OCI-LY1 (cell line): Measurements from ENCODE around the gene PTPN6.

Experiments used
- H2AFZ ChIP-seq: fragments of 200-600 bp; sonication (generic), shearing (Covaris generic); 2 replicates; pipeline ENCODE4 v1.6.0; 2014; ENCODE audit warnings: antibody characterized with exemption, mild to moderate bottlenecking, low read length
- H3F3A ChIP-seq: fragments of 200-600 bp; sonication (generic), shearing (Covaris generic); 2 replicates; pipeline ENCODE4 v1.6.0; 2014; ENCODE audit warnings: mild to moderate bottlenecking, antibody characterized with exemption, low read length, moderate library complexity; ENCODE audit not compliant: insufficient read depth
- H3K27ac ChIP-seq: fragments of 200-600 bp; sonication (generic); 2 replicates; pipeline ENCODE4 v1.5.1; 2014; ENCODE audit warnings: low read length, mixed run types, mild to moderate bottlenecking, low read depth; ENCODE audit not compliant: poor library complexity, severe bottlenecking
- H3K27me3 ChIP-seq: fragments of 200-600 bp; sonication (generic); 2 replicates; pipeline ENCODE4 v1.6.0; 2014; ENCODE audit warnings: antibody characterized with exemption, mild to moderate bottlenecking, low read length, moderate library complexity; ENCODE audit not compliant: insufficient read depth
- H3K36me3 ChIP-seq: fragments of 200-600 bp; sonication (generic); 2 replicates; pipeline ENCODE4 v1.6.1; 2014; ENCODE audit warnings: mild to moderate bottlenecking, antibody characterized with exemption, low read length, moderate library complexity, mixed read lengths; ENCODE audit not compliant: insufficient read depth
- H3K4me1 ChIP-seq: fragments of 200-600 bp; sonication (generic); 2 replicates; pipeline ENCODE4 v1.5.1; 2014; ENCODE audit warnings: mild to moderate bottlenecking, low read length, moderate library complexity; ENCODE audit not compliant: insufficient read depth, severe bottlenecking
- H3K4me2 ChIP-seq: fragments of 200-600 bp; sonication (generic), shearing (Covaris generic); 2 replicates; pipeline ENCODE4 v1.6.1; 2014; ENCODE audit warnings: low read length
- H3K4me3 ChIP-seq: fragments of 200-600 bp; sonication (generic); 2 replicates; pipeline ENCODE4 v1.5.1; 2014; ENCODE audit warnings: low read length, low read depth, mild to moderate bottlenecking, mixed read lengths; ENCODE audit not compliant: poor library complexity, severe bottlenecking
- H3K79me2 ChIP-seq: fragments of 200-600 bp; shearing (Covaris generic); 2 replicates; pipeline ENCODE4 v1.6.1; 2016; ENCODE audit warnings: mixed run types, low read length, mixed read lengths; ENCODE audit not compliant: insufficient read depth
- H3K9ac ChIP-seq: fragments of 200-600 bp; sonication (generic), shearing (Covaris generic); 2 replicates; pipeline ENCODE4 v1.6.1; 2014; ENCODE audit warnings: mild to moderate bottlenecking, low read length, mixed read lengths
- H3K9me2 ChIP-seq: fragments of 200-600 bp; sonication (generic), shearing (Covaris generic); 2 replicates; pipeline ENCODE4 v1.6.1; 2014; ENCODE audit warnings: low read depth, mild to moderate bottlenecking, low read length, mixed read lengths
- H3K9me3 ChIP-seq: fragments of 200-600 bp; shearing (Covaris generic); 2 replicates; pipeline ENCODE4 v1.6.1; 2014; ENCODE audit warnings: low read length, mixed read lengths
- H4K20me1 ChIP-seq: fragments of 200-600 bp; sonication (generic), shearing (Covaris generic); 2 replicates; pipeline ENCODE4 v1.6.0; 2016; ENCODE audit warnings: mild to moderate bottlenecking, low read length; ENCODE audit not compliant: insufficient read depth
- EZH2 ChIP-seq: fragments of 200-600 bp; sonication (generic), shearing (Covaris generic); IDR thresholded peaks from 2 replicates; pipeline ENCODE4 v1.8.0; 2017; ENCODE audit warnings: borderline replicate concordance, mixed run types, mild to moderate bottlenecking, antibody characterized with exemption, low read length, moderate library complexity, mixed read lengths
- TF ChIP-seq, protein P1 (sequence below): fragments of 200-600 bp; sonication (generic), shearing (Covaris generic); IDR thresholded peaks from 2 replicates; pipeline ENCODE4 v1.5.1; 2017; ENCODE audit warnings: mild to moderate bottlenecking, antibody characterized with exemption, low read length, moderate library complexity, mixed read lengths

PTPN6 gene

DNA sequence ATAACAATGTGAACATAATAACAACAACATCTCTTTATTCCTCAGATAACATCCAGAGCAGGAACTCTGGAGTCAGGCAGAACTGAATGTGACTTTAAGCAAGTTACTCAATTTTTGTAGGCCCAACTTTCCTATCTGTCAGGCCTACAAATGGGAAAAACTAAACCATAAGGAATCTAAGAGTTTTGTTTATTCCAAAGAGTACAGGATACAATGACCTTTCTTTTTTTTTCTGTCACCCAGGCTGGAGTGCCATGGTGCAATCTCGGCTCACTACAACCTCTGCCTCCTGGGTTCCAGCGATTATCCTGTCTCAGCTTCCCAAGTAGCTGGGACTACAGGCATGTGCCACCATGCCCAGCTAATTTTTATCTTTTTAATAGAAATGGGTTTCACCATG lies 57.7 kb downstream of the PTPN6 start:
- H3K36me3 ChIP-seq: peaks cover 29% of the 10 kb centered on the region; the same call in 1 of the 2 replicates
- H3K4me3 ChIP-seq: no peak overlapping the region
- no peaks in the 10 kb centered on the region for H3K27me3 ChIP-seq
- TF ChIP-seq, protein P1, sequence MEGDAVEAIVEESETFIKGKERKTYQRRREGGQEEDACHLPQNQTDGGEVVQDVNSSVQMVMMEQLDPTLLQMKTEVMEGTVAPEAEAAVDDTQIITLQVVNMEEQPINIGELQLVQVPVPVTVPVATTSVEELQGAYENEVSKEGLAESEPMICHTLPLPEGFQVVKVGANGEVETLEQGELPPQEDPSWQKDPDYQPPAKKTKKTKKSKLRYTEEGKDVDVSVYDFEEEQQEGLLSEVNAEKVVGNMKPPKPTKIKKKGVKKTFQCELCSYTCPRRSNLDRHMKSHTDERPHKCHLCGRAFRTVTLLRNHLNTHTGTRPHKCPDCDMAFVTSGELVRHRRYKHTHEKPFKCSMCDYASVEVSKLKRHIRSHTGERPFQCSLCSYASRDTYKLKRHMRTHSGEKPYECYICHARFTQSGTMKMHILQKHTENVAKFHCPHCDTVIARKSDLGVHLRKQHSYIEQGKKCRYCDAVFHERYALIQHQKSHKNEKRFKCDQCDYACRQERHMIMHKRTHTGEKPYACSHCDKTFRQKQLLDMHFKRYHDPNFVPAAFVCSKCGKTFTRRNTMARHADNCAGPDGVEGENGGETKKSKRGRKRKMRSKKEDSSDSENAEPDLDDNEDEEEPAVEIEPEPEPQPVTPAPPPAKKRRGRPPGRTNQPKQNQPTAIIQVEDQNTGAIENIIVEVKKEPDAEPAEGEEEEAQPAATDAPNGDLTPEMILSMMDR: no peak
- TF ChIP-seq EZH2: no peak
- no peaks in the 10 kb centered on the region for H3K9me2 ChIP-seq
- H3F3A ChIP-seq: no peaks in the 10 kb centered on the region
- H3K4me1 ChIP-seq: no peaks in the 10 kb centered on the region
- no peaks in the 10 kb centered on the region for H3K79me2 ChIP-seq
- H4K20me1 ChIP-seq: no peaks in the 10 kb centered on the region
- no peak overlapping the region for H3K4me2 ChIP-seq
- no peak overlapping the region for H2AFZ ChIP-seq
- H3K9ac ChIP-seq: no peak overlapping the region
- H3K9me3 ChIP-seq: no peaks in the 10 kb centered on the region
- H3K27ac ChIP-seq: no peak overlapping the region

DNA sequence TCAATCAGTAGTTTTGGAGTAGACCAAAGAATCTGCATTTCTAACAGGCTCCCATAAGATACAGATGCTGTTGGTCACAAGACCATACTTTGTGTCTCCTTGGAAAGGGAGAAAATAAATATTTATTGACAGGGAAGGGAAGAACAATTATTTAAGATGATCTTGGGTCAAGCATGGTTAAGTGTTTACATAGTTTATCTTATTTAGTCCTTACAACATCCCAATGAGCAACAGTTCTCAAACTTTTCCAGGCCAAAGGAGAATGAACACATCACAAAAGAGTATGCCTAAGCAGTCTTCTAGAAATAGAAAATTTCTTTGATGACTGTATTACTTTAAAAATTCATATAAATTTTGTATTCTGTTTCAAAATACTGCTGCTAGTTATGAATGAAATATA lies 58.4 kb downstream of the PTPN6 start:
- no peak overlapping the region for H2AFZ ChIP-seq
- no peaks in the 10 kb centered on the region for H4K20me1 ChIP-seq
- no peaks in the 10 kb centered on the region for H3K79me2 ChIP-seq
- no peak overlapping the region for H3K9ac ChIP-seq
- H3K4me2 ChIP-seq: no peak overlapping the region
- peaks cover 26% of the 10 kb centered on the region; the same call in 1 of the 2 replicates for H3K36me3 ChIP-seq
- no peak overlapping the region for H3K4me3 ChIP-seq
- no peaks in the 10 kb centered on the region for H3K4me1 ChIP-seq
- H3K27ac ChIP-seq: no peak overlapping the region
- no peaks in the 10 kb centered on the region for H3K9me2 ChIP-seq
- H3K9me3 ChIP-seq: no peaks in the 10 kb centered on the region
- no peaks in the 10 kb centered on the region for H3K27me3 ChIP-seq
- no peak for TF ChIP-seq EZH2
- TF ChIP-seq, protein P1: no peak
- H3F3A ChIP-seq: no peaks in the 10 kb centered on the region
